Dedifferentiated amniotic fluid mesenchymal stem cell (primary cell): Measurements from ENCODE around the gene TMEM170B.

Source experiments
- DNase-seq: peaks from one replicate; pipeline ENCODE4 v3.0.0-alpha.2; 2016; ENCODE audit errors: extremely low spot score

The TMEM170B gene

GRCh38 chr6:11586117-11586516 lies 48.6 kb downstream of the TMEM170B start:
- no peak for DNase-seq

- peak; percentile 78 for DNase-seq
Observed at GRCh38 chr6:11586536-11586935, 49.0 kb downstream of the TMEM170B start.

GRCh38 chr6:11589261-11589660 lies 51.7 kb downstream of the TMEM170B start:
- no peak for DNase-seq

GRCh38 chr6:11592294-11592906 lies 54.9 kb downstream of the TMEM170B start:
- no peak for DNase-seq

GRCh38 chr6:11593096-11593495 lies 55.5 kb downstream of the TMEM170B start:
- no peak for DNase-seq

- DNase-seq: no peak
Observed at GRCh38 chr6:11595903-11596302, 58.4 kb downstream of the TMEM170B start.

- no peak for DNase-seq
Observed at GRCh38 chr6:11596640-11597237, 59.2 kb downstream of the TMEM170B start.

GRCh38 chr6:11598687-11599086 lies 61.1 kb downstream of the TMEM170B start:
- no peak for DNase-seq

GRCh38 chr6:11600251-11600650 lies 62.7 kb downstream of the TMEM170B start:
- DNase-seq: no peak

- DNase-seq: no peak
Observed at GRCh38 chr6:11601776-11602605, 64.4 kb downstream of the TMEM170B start.

GRCh38 chr6:11604215-11604614 lies 66.7 kb downstream of the TMEM170B start:
- DNase-seq: no peak

- DNase-seq: no peak
Observed at GRCh38 chr6:11604836-11605506, 67.4 kb downstream of the TMEM170B start.

- no peak for DNase-seq
Observed at GRCh38 chr6:11605507-11605905, 68.0 kb downstream of the TMEM170B start.

GRCh38 chr6:11606332-11606731 lies 68.8 kb downstream of the TMEM170B start:
- no peak for DNase-seq

GRCh38 chr6:11607383-11607782 lies 69.8 kb downstream of the TMEM170B start:
- no peak for DNase-seq

- no peak for DNase-seq
Observed at GRCh38 chr6:11608600-11609323, 71.2 kb downstream of the TMEM170B start.

- DNase-seq: peak; percentile 82
Observed at GRCh38 chr6:11609324-11610071, 71.9 kb downstream of the TMEM170B start.

GRCh38 chr6:11613336-11613735 lies 75.8 kb downstream of the TMEM170B start:
- no peak for DNase-seq

GRCh38 chr6:11613858-11614257 lies 76.3 kb downstream of the TMEM170B start:
- peak; percentile 83 for DNase-seq

GRCh38 chr6:11614534-11615213 lies 77.1 kb downstream of the TMEM170B start:
- no peak for DNase-seq
